HG02840 (cell line): Measurements from ENCODE around the gene TBC1D7.

Experiments
- ATAC-seq: cut with Tn5 transposase; IDR thresholded peaks from one replicate; pipeline ENCODE4 v1.9.1; 2021; ENCODE audit warnings: mild to moderate bottlenecking, moderate library complexity, moderate number of reproducible peaks; ENCODE audit not compliant: unreplicated experiment, low FRiP score

Gene TBC1D7

GRCh38 chr6:13296536-13296997, 31.8 kb downstream of the TBC1D7 start:
- ATAC-seq, result no peak

GRCh38 chr6:13295576-13295975, 32.8 kb downstream of the TBC1D7 start:
- ATAC-seq, result no peak

- no peak for ATAC-seq
These were observed 33.8 kb downstream of the TBC1D7 start for GRCh38 chr6:13294499-13295069.

GRCh38 chr6:13292774-13293173, 35.6 kb downstream of the TBC1D7 start:
- no peak for ATAC-seq

- no peak for ATAC-seq
These were observed 38.0 kb downstream of the TBC1D7 start for GRCh38 chr6:13290335-13290734.

GRCh38 chr6:13289789-13290318, 38.5 kb downstream of the TBC1D7 start:
- ATAC-seq, result no peak

- ATAC-seq, result no peak
These were observed 39.4 kb downstream of the TBC1D7 start for GRCh38 chr6:13288969-13289391.

- ATAC-seq, result no peak
These were observed 39.9 kb downstream of the TBC1D7 start for GRCh38 chr6:13288481-13288880.

- ATAC-seq, result no peak
These were observed 41.2 kb downstream of the TBC1D7 start for GRCh38 chr6:13287104-13287503.

- ATAC-seq, result no peak
These were observed 42.2 kb downstream of the TBC1D7 start for GRCh38 chr6:13286181-13286580.

- no peak for ATAC-seq
These were observed 42.6 kb downstream of the TBC1D7 start for GRCh38 chr6:13285705-13286104.

GRCh38 chr6:13284646-13285045, 43.7 kb downstream of the TBC1D7 start:
- no peak for ATAC-seq

GRCh38 chr6:13283331-13283730, 45.0 kb downstream of the TBC1D7 start:
- ATAC-seq, result no peak

GRCh38 chr6:13282393-13283069, 45.8 kb downstream of the TBC1D7 start:
- ATAC-seq, result no peak

GRCh38 chr6:13281686-13282085, 46.7 kb downstream of the TBC1D7 start:
- ATAC-seq, result no peak

- no peak for ATAC-seq
These were observed 48.1 kb downstream of the TBC1D7 start for GRCh38 chr6:13280254-13280653.

- no peak for ATAC-seq
These were observed 49.3 kb downstream of the TBC1D7 start for GRCh38 chr6:13278991-13279390.

- ATAC-seq, result no peak
These were observed 50.2 kb downstream of the TBC1D7 start for GRCh38 chr6:13278164-13278563.

- no peak for ATAC-seq
These were observed 51.1 kb downstream of the TBC1D7 start for GRCh38 chr6:13277231-13277630.

GRCh38 chr6:13275435-13275989, 52.8 kb downstream of the TBC1D7 start:
- ATAC-seq, result no peak

GRCh38 chr6:13274707-13275434, 53.5 kb downstream of the TBC1D7 start:
- no peak for ATAC-seq
